AG09309 (cell line): ENCODE measurements around the gene FSTL4.

Experiments used
- DNase-seq: peaks from one replicate; pipeline ENCODE4 v3.0.0-alpha.2; 2010; ENCODE audit warnings: low read depth
- H3K4me3 ChIP-seq: 2 replicates; pipeline ENCODE4 v1.5.1; 2011; ENCODE audit warnings: mild to moderate bottlenecking, low read depth, low read length, moderate library complexity; ENCODE audit not compliant: control insufficient read depth
- TF ChIP-seq, protein P1 (sequence below): IDR thresholded peaks from 2 replicates; pipeline ENCODE4 v1.5.1; 2011; ENCODE audit warnings: mild to moderate bottlenecking, low read depth, low read length, inconsistent platforms; ENCODE audit not compliant: insufficient read depth, control insufficient read depth; ENCODE audit errors: missing control alignments

The FSTL4 gene

DNA sequence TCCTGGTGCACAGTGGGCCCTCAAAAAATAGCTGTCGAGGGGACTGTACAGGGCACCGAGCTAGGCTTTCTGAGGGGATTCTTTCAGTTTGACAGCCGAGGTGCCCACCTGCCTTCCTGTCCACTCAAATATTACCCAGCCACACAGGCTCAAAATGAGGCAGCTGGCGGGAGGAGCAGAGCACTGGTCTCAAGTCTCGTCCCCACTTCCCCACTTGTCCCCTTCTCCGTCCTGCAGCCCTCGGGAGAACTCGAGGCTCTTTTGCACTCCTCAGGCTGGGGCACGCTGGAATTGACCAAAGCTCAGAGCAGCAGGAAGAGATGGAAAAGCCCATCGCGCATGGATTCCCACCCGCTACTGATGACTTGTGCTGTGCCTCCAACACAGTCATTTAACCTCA is 375.4 kb downstream of the FSTL4 start:
- no peak for DNase-seq
- TF ChIP-seq, protein P1, sequence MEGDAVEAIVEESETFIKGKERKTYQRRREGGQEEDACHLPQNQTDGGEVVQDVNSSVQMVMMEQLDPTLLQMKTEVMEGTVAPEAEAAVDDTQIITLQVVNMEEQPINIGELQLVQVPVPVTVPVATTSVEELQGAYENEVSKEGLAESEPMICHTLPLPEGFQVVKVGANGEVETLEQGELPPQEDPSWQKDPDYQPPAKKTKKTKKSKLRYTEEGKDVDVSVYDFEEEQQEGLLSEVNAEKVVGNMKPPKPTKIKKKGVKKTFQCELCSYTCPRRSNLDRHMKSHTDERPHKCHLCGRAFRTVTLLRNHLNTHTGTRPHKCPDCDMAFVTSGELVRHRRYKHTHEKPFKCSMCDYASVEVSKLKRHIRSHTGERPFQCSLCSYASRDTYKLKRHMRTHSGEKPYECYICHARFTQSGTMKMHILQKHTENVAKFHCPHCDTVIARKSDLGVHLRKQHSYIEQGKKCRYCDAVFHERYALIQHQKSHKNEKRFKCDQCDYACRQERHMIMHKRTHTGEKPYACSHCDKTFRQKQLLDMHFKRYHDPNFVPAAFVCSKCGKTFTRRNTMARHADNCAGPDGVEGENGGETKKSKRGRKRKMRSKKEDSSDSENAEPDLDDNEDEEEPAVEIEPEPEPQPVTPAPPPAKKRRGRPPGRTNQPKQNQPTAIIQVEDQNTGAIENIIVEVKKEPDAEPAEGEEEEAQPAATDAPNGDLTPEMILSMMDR = no peak

DNA sequence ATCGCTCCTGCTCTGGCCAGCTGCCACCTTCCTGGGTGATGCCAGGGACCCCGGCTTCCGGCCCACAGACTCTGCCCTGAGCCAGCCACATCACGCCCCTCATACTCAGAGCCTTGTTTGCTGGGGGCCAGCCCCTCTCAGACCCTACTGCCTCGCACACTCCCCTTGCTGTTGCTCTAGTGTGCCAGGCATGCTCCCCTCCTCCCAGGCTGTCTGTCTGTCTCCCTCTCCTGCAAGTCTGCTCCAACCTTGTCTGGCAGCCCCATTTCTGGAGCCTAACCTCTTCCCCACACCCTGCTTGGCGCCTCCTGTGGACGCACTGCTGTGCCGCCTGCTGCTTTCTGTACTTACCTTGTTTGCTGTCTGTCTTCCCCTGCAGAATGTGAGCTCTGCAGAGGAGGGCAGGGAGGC is 375.8 kb downstream of the FSTL4 start:
- no peak for DNase-seq
- TF ChIP-seq, protein P1 = no peak
- H3K4me3 ChIP-seq = no peak overlapping the region

More for the DNA sequence above, 375.4 kb downstream of the FSTL4 start:
- no peak overlapping the region for H3K4me3 ChIP-seq

DNA sequence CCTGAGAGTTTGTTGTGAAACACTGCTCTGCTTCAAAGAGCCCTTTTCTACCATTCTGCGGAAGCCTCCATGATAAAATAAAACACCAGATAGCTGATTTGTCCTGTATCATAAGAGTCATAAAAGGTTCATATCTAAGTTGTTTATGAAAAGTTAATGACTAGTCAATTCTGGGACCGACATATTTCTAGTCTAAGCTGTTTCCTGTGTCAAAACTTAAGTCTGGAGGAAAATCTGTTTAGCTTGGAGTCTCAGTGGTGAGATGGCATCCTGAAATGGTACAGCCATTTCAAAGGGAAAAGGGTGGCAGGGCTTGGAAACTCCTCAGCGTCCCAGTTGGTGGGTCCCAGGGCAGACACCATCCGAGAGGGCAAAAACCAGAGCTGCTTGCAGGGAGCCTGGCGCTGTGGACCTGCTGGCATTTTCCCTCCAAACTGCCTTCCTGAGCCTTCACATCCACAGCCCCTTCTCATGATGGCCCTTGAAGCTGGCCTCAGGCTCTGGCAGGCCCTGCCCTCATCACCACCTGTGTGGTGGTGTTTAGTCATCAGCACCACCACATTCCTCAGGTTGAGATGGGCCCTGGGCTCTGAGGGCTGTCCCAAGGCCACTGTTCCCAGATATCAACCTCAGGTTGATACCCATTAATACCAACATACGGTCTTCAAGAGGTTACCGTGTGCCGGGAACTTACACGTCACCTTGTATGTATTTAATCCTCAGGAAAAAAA is 376.5 kb downstream of the FSTL4 start:
- no peak for DNase-seq
- H3K4me3 ChIP-seq = no peak overlapping the region
- TF ChIP-seq, protein P1 = no peak

DNA sequence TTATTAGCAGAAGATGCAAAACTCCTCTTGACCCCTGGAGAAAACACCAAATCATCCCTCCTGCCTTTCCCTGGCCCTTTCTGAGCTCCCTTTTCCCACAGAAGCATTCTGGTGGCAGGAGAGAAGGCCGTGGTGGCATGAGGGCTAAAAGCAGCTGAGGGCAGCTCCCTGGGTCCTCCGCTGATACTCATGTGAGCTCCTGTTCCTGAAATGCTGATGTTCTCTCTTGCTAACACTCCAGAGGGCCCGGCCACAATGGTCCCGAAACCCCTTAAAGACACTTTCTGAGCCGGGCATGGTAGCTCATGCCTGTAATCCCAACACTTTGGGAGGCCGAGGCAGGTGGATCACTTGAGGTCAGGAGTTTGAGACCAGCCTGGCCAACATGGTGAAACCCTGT is 377.4 kb downstream of the FSTL4 start:
- H3K4me3 ChIP-seq = no peak overlapping the region
- no peak for DNase-seq
- TF ChIP-seq, protein P1 = no peak

DNA sequence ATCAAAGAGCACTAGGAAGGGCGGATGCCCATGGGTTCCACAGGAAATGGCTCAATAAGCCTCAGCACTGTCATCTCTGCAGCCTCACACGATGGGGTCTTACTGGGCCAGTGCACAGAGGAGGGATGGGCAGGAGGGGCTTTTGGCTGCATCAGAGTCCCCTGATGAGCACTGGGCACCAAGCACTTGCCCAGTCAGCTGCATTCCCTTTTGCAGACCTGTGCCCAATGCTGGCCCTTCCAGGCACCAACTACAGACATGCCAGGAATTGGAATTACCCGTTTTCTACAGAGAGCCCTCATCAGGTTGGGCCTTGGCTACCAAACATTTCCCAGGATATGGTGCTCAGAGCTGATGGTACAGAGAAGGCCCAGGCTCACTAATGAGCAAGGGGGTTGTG is 378.1 kb downstream of the FSTL4 start:
- TF ChIP-seq, protein P1 = no peak
- no peak for DNase-seq
- H3K4me3 ChIP-seq = no peak overlapping the region

DNA sequence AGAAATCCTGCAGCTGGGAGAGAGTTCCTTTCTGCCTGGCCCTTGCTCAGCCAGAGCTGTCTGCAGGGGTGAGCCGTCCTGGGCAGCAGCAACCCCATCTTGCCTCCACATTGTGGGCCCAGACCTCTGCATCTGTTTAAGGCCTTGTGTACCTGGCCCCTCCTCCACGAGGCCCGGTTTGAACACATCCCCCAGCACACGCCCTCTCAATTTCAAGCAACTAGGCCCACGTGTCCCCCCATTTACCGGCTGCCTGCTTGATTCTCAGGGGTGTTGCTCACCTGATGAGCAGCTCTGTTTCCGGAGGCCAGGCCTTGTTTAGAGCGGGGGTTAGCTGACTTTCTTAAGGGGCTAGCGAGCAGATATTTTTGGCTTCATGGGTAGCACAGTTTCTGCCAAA is 378.7 kb downstream of the FSTL4 start:
- no peak for DNase-seq
- no peak overlapping the region for H3K4me3 ChIP-seq
- TF ChIP-seq, protein P1 = no peak
